ENCODE results near the gene PLXNA4.

DNA sequence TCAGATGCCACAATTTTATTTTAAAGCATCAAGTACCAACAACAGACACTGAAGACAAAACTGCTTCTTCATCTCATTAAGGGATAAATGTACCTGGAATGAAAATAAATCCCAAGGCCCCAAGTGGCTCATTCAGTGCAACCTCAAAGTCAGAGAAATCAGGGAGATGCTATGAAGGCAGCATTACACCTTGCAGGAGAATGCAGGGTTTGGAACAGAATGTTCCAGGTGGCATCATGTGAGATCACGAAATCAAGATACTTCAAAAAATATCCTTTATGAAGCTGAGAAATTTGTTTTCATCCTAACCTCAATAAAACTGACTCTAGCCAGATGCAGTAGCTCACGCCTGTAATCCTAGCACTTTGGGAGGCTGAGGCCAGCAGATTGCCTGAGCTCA, 477.1 kb downstream of the PLXNA4 start:
- TF ChIP-seq FOXM1 (IDR thresholded peaks at IDR 0.05; ENCODE audit: borderline replicate concordance), result no peak
- TF ChIP-seq NFRKB (IDR thresholded peaks at IDR 0.05), result no peak
- TF ChIP-seq TARDBP (IDR thresholded peaks at IDR 0.05), result no peak
- TF ChIP-seq SP1 (IDR thresholded peaks at IDR 0.05), result no peak
- TF ChIP-seq SUZ12 (IDR thresholded peaks at IDR 0.05), result no peak
- TF ChIP-seq, protein P1, sequence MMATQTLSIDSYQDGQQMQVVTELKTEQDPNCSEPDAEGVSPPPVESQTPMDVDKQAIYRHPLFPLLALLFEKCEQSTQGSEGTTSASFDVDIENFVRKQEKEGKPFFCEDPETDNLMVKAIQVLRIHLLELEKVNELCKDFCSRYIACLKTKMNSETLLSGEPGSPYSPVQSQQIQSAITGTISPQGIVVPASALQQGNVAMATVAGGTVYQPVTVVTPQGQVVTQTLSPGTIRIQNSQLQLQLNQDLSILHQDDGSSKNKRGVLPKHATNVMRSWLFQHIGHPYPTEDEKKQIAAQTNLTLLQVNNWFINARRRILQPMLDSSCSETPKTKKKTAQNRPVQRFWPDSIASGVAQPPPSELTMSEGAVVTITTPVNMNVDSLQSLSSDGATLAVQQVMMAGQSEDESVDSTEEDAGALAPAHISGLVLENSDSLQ (IDR thresholded peaks at IDR 0.05), result no peak
- no peak for TF ChIP-seq FOXK2 (IDR thresholded peaks at IDR 0.05)
- no peak for TF ChIP-seq ELF4 (IDR thresholded peaks at IDR 0.05)
- TF ChIP-seq BHLHE40 (IDR thresholded peaks at IDR 0.05; ENCODE audit: borderline replicate concordance), result no peak
- TF ChIP-seq HDGF (IDR thresholded peaks at IDR 0.05; ENCODE audit: borderline replicate concordance), result no peak
- TF ChIP-seq CTBP1 (IDR thresholded peaks at IDR 0.05; ENCODE audit: borderline replicate concordance), result no peak
- TF ChIP-seq L3MBTL2 (conservative IDR thresholded peaks at IDR 0.05), result no peak
- no peak for TF ChIP-seq ARNT (IDR thresholded peaks at IDR 0.05)
